GM12878 (cell line): ENCODE measurements around the gene ADAMTS14. TPM values are rescaled to one million over a fixed set of nuclear protein-coding genes. Genes with fewer than 3 reads are reported as not detected.

Experiments used
- ATAC-seq: fragments of 200-7000 bp; cut with Tn5 transposase; 3 replicates; pipeline ENCODE4 v1.9.1; 2020; ENCODE audit warnings: mild to moderate bottlenecking, moderate library complexity
- BruUV-seq: library from RNA; stranded (reverse); fragments of 400-500 nt; replicated peaks from 2 replicates; lab custom pipeline; 2021; lab: Mats Ljungman, UMichigan
- CTCF ChIA-PET: fragments of 300-600 bp; sonication (Branson Sonifier 250); formaldehyde crosslinking; extraction: SDS; loops from one replicate; lab custom pipeline; 2021; ENCODE audit warnings: inconsistent platforms; lab: Yijun Ruan, JAX
- POLR2A ChIA-PET: fragments of 350-600 bp; formaldehyde crosslinking; extraction: SDS; loops from one replicate; lab custom pipeline; 2021; ENCODE audit warnings: inconsistent platforms; lab: Charles Lee
- RAD21 ChIA-PET: fragments of 300-600 bp; sonication (Branson Sonifier 250); formaldehyde crosslinking; loops from one replicate; lab custom pipeline; 2023; ENCODE audit warnings: antibody characterized with exemption; ENCODE audit not compliant: unreplicated experiment; lab: Charles Lee
- SMC1A ChIA-PET: fragments of 300-600 bp; sonication (Branson Sonifier 250); formaldehyde crosslinking; loops from one replicate; lab custom pipeline; 2023; ENCODE audit not compliant: unreplicated experiment, uncharacterized antibody; lab: Charles Lee
- DNase-seq: peaks from one replicate; pipeline ENCODE4 v3.0.0-alpha.2; 2011; ENCODE audit warnings: low read depth, low spot score
- FAIRE-seq: peaks from 3 replicates; lab custom pipeline; 2011; peaks lifted over from hg19 to GRCh38; lab: Jason Lieb, UNC
- H2AFZ ChIP-seq: 2 replicates; pipeline ENCODE4 v1.6.0; 2011; ENCODE audit warnings: low read depth, low read length, control low read depth; ENCODE audit not compliant: control insufficient read depth
- H3K27ac ChIP-seq: 2 replicates; pipeline ENCODE4 v1.5.1; 2011; ENCODE audit warnings: control low read depth; ENCODE audit not compliant: control insufficient read depth, insufficient read depth
- H3K27me3 ChIP-seq, 2 experiments: replicated peaks in 1 of 2; 2 replicates each; pipeline versions ENCODE4 v1.6.0 to v1.6.1; 2011; ENCODE audit warnings: low read length in 1 of 2; ENCODE audit not compliant: control insufficient read depth in 2 of 2, insufficient read depth in 2 of 2
- H3K36me3 ChIP-seq, 2 experiments: 2 replicates each; pipeline ENCODE4 v1.5.1; 2011; ENCODE audit warnings: low read length in 1 of 2; ENCODE audit not compliant: control insufficient read depth in 2 of 2, insufficient read depth in 2 of 2
- H3K4me1 ChIP-seq: 2 replicates; pipeline ENCODE4 v1.6.1; 2011; ENCODE audit warnings: mild to moderate bottlenecking, low read length, moderate library complexity, mixed read lengths; ENCODE audit not compliant: control insufficient read depth, insufficient read depth
- H3K4me2 ChIP-seq: 2 replicates; pipeline ENCODE4 v1.6.0; 2011; ENCODE audit warnings: control low read depth; ENCODE audit not compliant: control insufficient read depth, insufficient read depth
- H3K4me3 ChIP-seq: fragments of 200-600 bp; sonication (generic); 2 replicates; pipeline ENCODE4 v1.5.1; 2016
- H3K79me2 ChIP-seq: 2 replicates; pipeline ENCODE4 v1.6.0; 2011; ENCODE audit warnings: low read length; ENCODE audit not compliant: control insufficient read depth, insufficient read depth
- H3K9ac ChIP-seq: 2 replicates; pipeline ENCODE4 v1.8.0; 2011; ENCODE audit warnings: low read length, control low read depth, mixed read lengths; ENCODE audit not compliant: control insufficient read depth, insufficient read depth
- H3K9me3 ChIP-seq: replicated peaks from 3 replicates; pipeline ENCODE4 v1.5.1; 2011; ENCODE audit warnings: mild to moderate bottlenecking, low read length; ENCODE audit not compliant: control insufficient read depth, insufficient read depth
- H4K20me1 ChIP-seq: 2 replicates; pipeline ENCODE4 v1.6.0; 2011; ENCODE audit not compliant: control insufficient read depth, insufficient read depth
- BRCA1 ChIP-seq: IDR thresholded peaks from 2 replicates; pipeline ENCODE4 v1.6.1; 2011; ENCODE audit warnings: low read depth, low read length, improper control_type of control experiment
- CREM ChIP-seq: IDR thresholded peaks from 2 replicates; pipeline ENCODE4 v1.6.1; 2014; ENCODE audit warnings: antibody characterized with exemption, low read depth
- GABPA ChIP-seq: IDR thresholded peaks from 2 replicates; pipeline ENCODE4 v1.6.1; 2014; ENCODE audit warnings: antibody characterized with exemption, low read depth, mild to moderate bottlenecking, inconsistent platforms
- NBN ChIP-seq: fragments of 450-650 bp; IDR thresholded peaks from 2 replicates; pipeline ENCODE4 v1.6.1; 2016
- NFIC ChIP-seq: IDR thresholded peaks from 2 replicates; pipeline ENCODE4 v1.6.1; 2012; ENCODE audit warnings: low read depth, mild to moderate bottlenecking, inconsistent platforms, low read length, moderate library complexity
- NFYA ChIP-seq: IDR thresholded peaks from 2 replicates; pipeline ENCODE4 v1.6.1; 2011; ENCODE audit warnings: low read depth, mild to moderate bottlenecking, low read length, improper control_type of control experiment, borderline replicate concordance
- NR2F1 ChIP-seq: fragments of 450-650 bp; conservative IDR thresholded peaks from 2 replicates; pipeline ENCODE4 v1.6.1; 2017; ENCODE audit warnings: mild to moderate bottlenecking
- RBBP5 ChIP-seq: fragments of 200-600 bp; sonication (generic); conservative IDR thresholded peaks from 2 replicates; pipeline ENCODE4 v1.6.1; 2016
- SMAD5 ChIP-seq: IDR thresholded peaks from 2 replicates; pipeline ENCODE4 v1.6.1; 2016; ENCODE audit warnings: antibody characterized with exemption, low read depth
- SUZ12 ChIP-seq: fragments of 200-600 bp; sonication (generic); IDR thresholded peaks from one replicate; pipeline ENCODE4 v1.6.1; 2018; ENCODE audit warnings: antibody characterized with exemption, mild to moderate bottlenecking; ENCODE audit not compliant: unreplicated experiment
- TCF7 ChIP-seq: IDR thresholded peaks from 2 replicates; pipeline ENCODE4 v1.6.1; 2014; ENCODE audit warnings: antibody characterized with exemption, borderline replicate concordance
- ZSCAN29 ChIP-seq: fragments of 450-650 bp; IDR thresholded peaks from 2 replicates; pipeline ENCODE4 v1.6.1; 2017; ENCODE audit warnings: mild to moderate bottlenecking, moderate library complexity
- ZZZ3 ChIP-seq: IDR thresholded peaks from 2 replicates; pipeline ENCODE4 v1.6.1; 2011; ENCODE audit warnings: low read depth; ENCODE audit not compliant: control insufficient read depth, insufficient read length
- WGBS: methylation state at CpG from one replicate; pipeline ENCODE4 v1.1.6; 2016; ENCODE audit warnings: low lambda C conversion rate; ENCODE audit not compliant: insufficient replicate concordance, insufficient coverage; ENCODE audit errors: missing lambda C conversion rate; 5-methylcytosine and 5-hydroxymethylcytosine counted together
- in situ Hi-C: fragments of 300-500 bp; cut with MboI; formaldehyde crosslinking; loops from 9 replicates; pipeline ENCODE4 v1.14.3; 2018; ENCODE audit warnings: mixed read lengths
- intact Hi-C: fragments of 100-400 bp; cut with micrococcal nuclease; formaldehyde crosslinking; loops from one replicate; pipeline ENCODE4 v1.14.2; 2022; ENCODE audit not compliant: unreplicated experiment
- polyA plus RNA-seq, 11 experiments: library from polyadenylated mRNA; depleted of rRNA in 4 of 11; unstranded in 6 of 11; stranded (reverse) in 5 of 11; fragments of >200 nt; fragmentation: Nextera tagmentation in 4 of 11; fragmentation: Illumina TruSeq in 1 of 11; extraction: Ambion mirVana in 4 of 11; extraction: Trizol in 1 of 11; gene quantifications; 1 replicate in 1 of 11; 2 replicates in 10 of 11; pipeline versions ENCODE4 v1.2.1 to v1.2.3, GENCODE V29; 2011 to 2016; ENCODE audit warnings: inconsistent platforms in 2 of 11, missing spikeins in 2 of 11, low read depth in 1 of 11
- total RNA-seq, 4 experiments: library from RNA; depleted of rRNA in 3 of 4; stranded (reverse); fragments of >200 nt in 3 of 4; fragmentation: Illumina TruSeq in 1 of 4; extraction: Trizol in 1 of 4; gene quantifications; 2 replicates each; pipeline versions ENCODE4 v1.2.1 to v1.2.3, GENCODE V29; 2013 to 2021
- TF ChIP-seq, protein P1 (sequence below): fragments of 450-650 bp; conservative IDR thresholded peaks from 2 replicates; pipeline ENCODE4 v1.6.1; 2017; ENCODE audit warnings: mild to moderate bottlenecking, moderate library complexity
- TF ChIP-seq, protein P2 (sequence below): fragments of 450-650 bp; IDR thresholded peaks from 2 replicates; pipeline ENCODE4 v1.6.1; 2017; ENCODE audit warnings: borderline replicate concordance
- TF ChIP-seq, protein P3 (sequence below): fragments of 150-350 bp; IDR thresholded peaks from 2 replicates; pipeline ENCODE4 v1.6.1; 2016; ENCODE audit warnings: low read depth, low read length

Gene ADAMTS14
- total and polyA plus RNA-seq, 10 of the 15 experiments (the other 5 are each of a cell fraction or from before 2014, with no cell fraction given) = 0.03 to 0.05 TPM; not detected in 8

DNA sequence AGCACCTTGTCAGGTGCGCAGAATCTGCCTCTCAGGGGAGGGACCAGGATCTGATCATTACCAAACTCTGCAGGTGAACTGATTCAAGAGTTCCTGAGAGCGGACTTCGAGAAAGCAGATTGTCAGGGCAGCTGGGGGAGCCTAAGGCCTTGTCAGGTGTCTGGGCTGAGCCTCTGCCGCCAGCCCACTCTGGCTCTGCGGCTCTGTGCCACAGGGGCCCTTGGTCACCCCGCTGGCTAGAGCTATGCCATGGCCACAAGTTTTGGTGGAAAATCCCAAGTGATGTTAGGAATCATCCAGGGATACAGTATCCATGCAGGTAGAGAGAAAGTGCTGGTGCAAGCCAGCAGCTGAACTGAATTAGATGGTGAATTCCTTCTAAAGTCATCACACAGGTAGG is 4.2 kb downstream of the ADAMTS14 start:
- peaks cover 0 to 4% of the 10 kb centered on the region in 2 experiments; a peak in 3 of 4 replicates for H3K27me3 ChIP-seq
- H3K9me3 ChIP-seq = no peaks in the 10 kb centered on the region
- H4K20me1 ChIP-seq = no peaks in the 10 kb centered on the region
- in situ Hi-C loops (no loop called here), intact Hi-C loops (no loop called here)
- no peak overlapping the region for H3K4me3 ChIP-seq
- no peak overlapping the region for H2AFZ ChIP-seq
- WGBS = 57% methylated on average over 6 of the region's 6 CpGs
- H3K36me3 ChIP-seq = no peaks in the 10 kb centered on the region
- TF ChIP-seq SMAD5 = no peak
- TF ChIP-seq NFYA = no peak
- no peak for TF ChIP-seq NR2F1
- TF ChIP-seq NFIC = no peak
- TF ChIP-seq, protein P1, sequence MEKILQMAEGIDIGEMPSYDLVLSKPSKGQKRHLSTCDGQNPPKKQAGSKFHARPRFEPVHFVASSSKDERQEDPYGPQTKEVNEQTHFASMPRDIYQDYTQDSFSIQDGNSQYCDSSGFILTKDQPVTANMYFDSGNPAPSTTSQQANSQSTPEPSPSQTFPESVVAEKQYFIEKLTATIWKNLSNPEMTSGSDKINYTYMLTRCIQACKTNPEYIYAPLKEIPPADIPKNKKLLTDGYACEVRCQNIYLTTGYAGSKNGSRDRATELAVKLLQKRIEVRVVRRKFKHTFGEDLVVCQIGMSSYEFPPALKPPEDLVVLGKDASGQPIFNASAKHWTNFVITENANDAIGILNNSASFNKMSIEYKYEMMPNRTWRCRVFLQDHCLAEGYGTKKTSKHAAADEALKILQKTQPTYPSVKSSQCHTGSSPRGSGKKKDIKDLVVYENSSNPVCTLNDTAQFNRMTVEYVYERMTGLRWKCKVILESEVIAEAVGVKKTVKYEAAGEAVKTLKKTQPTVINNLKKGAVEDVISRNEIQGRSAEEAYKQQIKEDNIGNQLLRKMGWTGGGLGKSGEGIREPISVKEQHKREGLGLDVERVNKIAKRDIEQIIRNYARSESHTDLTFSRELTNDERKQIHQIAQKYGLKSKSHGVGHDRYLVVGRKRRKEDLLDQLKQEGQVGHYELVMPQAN = no peak
- no peak for TF ChIP-seq GABPA
- TF ChIP-seq TCF7 = no peak
- TF ChIP-seq CREM = no peak
- TF ChIP-seq ZZZ3 = no peak
- TF ChIP-seq SUZ12 = no peak
- no peak for TF ChIP-seq BRCA1
- TF ChIP-seq NBN = no peak
- TF ChIP-seq, protein P2, sequence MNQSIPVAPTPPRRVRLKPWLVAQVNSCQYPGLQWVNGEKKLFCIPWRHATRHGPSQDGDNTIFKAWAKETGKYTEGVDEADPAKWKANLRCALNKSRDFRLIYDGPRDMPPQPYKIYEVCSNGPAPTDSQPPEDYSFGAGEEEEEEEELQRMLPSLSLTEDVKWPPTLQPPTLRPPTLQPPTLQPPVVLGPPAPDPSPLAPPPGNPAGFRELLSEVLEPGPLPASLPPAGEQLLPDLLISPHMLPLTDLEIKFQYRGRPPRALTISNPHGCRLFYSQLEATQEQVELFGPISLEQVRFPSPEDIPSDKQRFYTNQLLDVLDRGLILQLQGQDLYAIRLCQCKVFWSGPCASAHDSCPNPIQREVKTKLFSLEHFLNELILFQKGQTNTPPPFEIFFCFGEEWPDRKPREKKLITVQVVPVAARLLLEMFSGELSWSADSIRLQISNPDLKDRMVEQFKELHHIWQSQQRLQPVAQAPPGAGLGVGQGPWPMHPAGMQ = no peak
- TF ChIP-seq ZSCAN29 = no peak
- TF ChIP-seq, protein P3, sequence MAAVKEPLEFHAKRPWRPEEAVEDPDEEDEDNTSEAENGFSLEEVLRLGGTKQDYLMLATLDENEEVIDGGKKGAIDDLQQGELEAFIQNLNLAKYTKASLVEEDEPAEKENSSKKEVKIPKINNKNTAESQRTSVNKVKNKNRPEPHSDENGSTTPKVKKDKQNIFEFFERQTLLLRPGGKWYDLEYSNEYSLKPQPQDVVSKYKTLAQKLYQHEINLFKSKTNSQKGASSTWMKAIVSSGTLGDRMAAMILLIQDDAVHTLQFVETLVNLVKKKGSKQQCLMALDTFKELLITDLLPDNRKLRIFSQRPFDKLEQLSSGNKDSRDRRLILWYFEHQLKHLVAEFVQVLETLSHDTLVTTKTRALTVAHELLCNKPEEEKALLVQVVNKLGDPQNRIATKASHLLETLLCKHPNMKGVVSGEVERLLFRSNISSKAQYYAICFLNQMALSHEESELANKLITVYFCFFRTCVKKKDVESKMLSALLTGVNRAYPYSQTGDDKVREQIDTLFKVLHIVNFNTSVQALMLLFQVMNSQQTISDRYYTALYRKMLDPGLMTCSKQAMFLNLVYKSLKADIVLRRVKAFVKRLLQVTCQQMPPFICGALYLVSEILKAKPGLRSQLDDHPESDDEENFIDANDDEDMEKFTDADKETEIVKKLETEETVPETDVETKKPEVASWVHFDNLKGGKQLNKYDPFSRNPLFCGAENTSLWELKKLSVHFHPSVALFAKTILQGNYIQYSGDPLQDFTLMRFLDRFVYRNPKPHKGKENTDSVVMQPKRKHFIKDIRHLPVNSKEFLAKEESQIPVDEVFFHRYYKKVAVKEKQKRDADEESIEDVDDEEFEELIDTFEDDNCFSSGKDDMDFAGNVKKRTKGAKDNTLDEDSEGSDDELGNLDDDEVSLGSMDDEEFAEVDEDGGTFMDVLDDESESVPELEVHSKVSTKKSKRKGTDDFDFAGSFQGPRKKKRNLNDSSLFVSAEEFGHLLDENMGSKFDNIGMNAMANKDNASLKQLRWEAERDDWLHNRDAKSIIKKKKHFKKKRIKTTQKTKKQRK = no peak
- no peak for TF ChIP-seq RBBP5
- ChIA-PET RAD21 (no interaction called here), CTCF (no interaction called here), SMC1A (no interaction called here), POLR2A (no interaction called here)
- ATAC-seq (no peak), DNase-seq (no peak), FAIRE-seq (no peak)
- H3K4me2 ChIP-seq = no peak overlapping the region
- H3K79me2 ChIP-seq = no peaks in the 10 kb centered on the region
- H3K4me1 ChIP-seq = no peaks in the 10 kb centered on the region
- H3K27ac ChIP-seq = no peak overlapping the region
- BruUV-seq = no TSS peak
- H3K9ac ChIP-seq = no peak overlapping the region
